ENCODE results near the gene SF3A2. TPM values are rescaled to one million over a fixed set of nuclear protein-coding genes. Genes with fewer than 3 reads are reported as not detected.

The SF3A2 gene
- total RNA-seq, 1 experiment from 2014 or later: 107 TPM

GRCh38 chr19:2255112-2255845, 18.7 kb downstream of the SF3A2 start:
- H3K4me3 ChIP-seq (ENCODE audit: insufficient read depth, low read depth, low read length): no peak overlapping the region
- peaks cover 14% of the 10 kb centered on the region for H3K27me3 ChIP-seq (ENCODE audit: control insufficient read depth, insufficient read depth, low read length)
- DNase-seq: no peak
- H3K36me3 ChIP-seq (replicated peaks; ENCODE audit: control insufficient read depth, insufficient read depth, low read length): no peaks in the 10 kb centered on the region

GRCh38 chr19:2255982-2256685, 19.5 kb downstream of the SF3A2 start, which contains the start of gene JSRP1:
Gene JSRP1, minus strand, starts transcription at chr19:2256417. Its CDS starts 1,103 bp downstream, at chr19:2255314.
- DNase-seq: peak; percentile 76
- H3K36me3 ChIP-seq (replicated peaks; ENCODE audit: control insufficient read depth, insufficient read depth, low read length): no peaks in the 10 kb centered on the region
- peaks cover 14% of the 10 kb centered on the region for H3K27me3 ChIP-seq (ENCODE audit: control insufficient read depth, insufficient read depth, low read length)
- H3K4me3 ChIP-seq (ENCODE audit: insufficient read depth, low read depth, low read length): no peak within 1 kb of the TSS

GRCh38 chr19:2259336-2259735, 22.7 kb downstream of the SF3A2 start:
- no peak overlapping the region for H3K4me3 ChIP-seq (ENCODE audit: insufficient read depth, low read depth, low read length)
- no peak for DNase-seq
- H3K27me3 ChIP-seq (ENCODE audit: control insufficient read depth, insufficient read depth, low read length): no peaks in the 10 kb centered on the region
- H3K36me3 ChIP-seq (replicated peaks; ENCODE audit: control insufficient read depth, insufficient read depth, low read length): no peaks in the 10 kb centered on the region

- DNase-seq: no peak
Observed at GRCh38 chr19:2260341-2260805, 23.7 kb downstream of the SF3A2 start.

GRCh38 chr19:2261438-2262172, 25.0 kb downstream of the SF3A2 start:
- no peaks in the 10 kb centered on the region for H3K27me3 ChIP-seq (ENCODE audit: control insufficient read depth, insufficient read depth, low read length)
- peak; percentile 83 for DNase-seq
- no peaks in the 10 kb centered on the region for H3K36me3 ChIP-seq (replicated peaks; ENCODE audit: control insufficient read depth, insufficient read depth, low read length)
- no peak overlapping the region for H3K4me3 ChIP-seq (ENCODE audit: insufficient read depth, low read depth, low read length)

More at GRCh38 chr19:2260341-2260805, 23.7 kb downstream of the SF3A2 start:
- Histone ChIP-seq H3K36me3 (replicated peaks; ENCODE audit: control insufficient read depth, insufficient read depth, low read length) (no peaks in the 10 kb centered on the region), H3K4me3 (ENCODE audit: insufficient read depth, low read depth, low read length) (no peak overlapping the region), H3K27me3 (ENCODE audit: control insufficient read depth, insufficient read depth, low read length) (no peaks in the 10 kb centered on the region)

GRCh38 chr19:2266183-2266993, 29.8 kb downstream of the SF3A2 start:
- Histone ChIP-seq H3K27me3 (ENCODE audit: control insufficient read depth, insufficient read depth, low read length) (no peaks in the 10 kb centered on the region), H3K36me3 (replicated peaks; ENCODE audit: control insufficient read depth, insufficient read depth, low read length) (0 out of 2 replicates have a peak, but pooled peaks cover under 1% of the 10 kb centered on the region), H3K4me3 (ENCODE audit: insufficient read depth, low read depth, low read length) (no peak overlapping the region)
- DNase-seq: no peak

- Histone ChIP-seq H3K27me3 (ENCODE audit: control insufficient read depth, insufficient read depth, low read length) (no peaks in the 10 kb centered on the region), H3K4me3 (ENCODE audit: insufficient read depth, low read depth, low read length) (peak overlapping the region; percentile 59; the same call in 1 of the 2 replicates), H3K36me3 (replicated peaks; ENCODE audit: control insufficient read depth, insufficient read depth, low read length) (peaks cover 7% of the 10 kb centered on the region)
- DNase-seq: no peak
Observed at GRCh38 chr19:2268480-2268830, 31.8 kb downstream of the SF3A2 start.

- H3K36me3 ChIP-seq (replicated peaks; ENCODE audit: control insufficient read depth, insufficient read depth, low read length): peaks cover 7% of the 10 kb centered on the region
- no peaks in the 10 kb centered on the region for H3K27me3 ChIP-seq (ENCODE audit: control insufficient read depth, insufficient read depth, low read length)
- H3K4me3 ChIP-seq (ENCODE audit: insufficient read depth, low read depth, low read length): peak overlapping the region; percentile 59
- DNase-seq: no peak
Observed at GRCh38 chr19:2268861-2269243, 32.2 kb downstream of the SF3A2 start.

GRCh38 chr19:2269244-2270156, 32.9 kb downstream of the SF3A2 start:
- Histone ChIP-seq H3K36me3 (replicated peaks; ENCODE audit: control insufficient read depth, insufficient read depth, low read length) (peaks cover 9% of the 10 kb centered on the region), H3K4me3 (ENCODE audit: insufficient read depth, low read depth, low read length) (peak overlapping the region; percentile 100), H3K27me3 (ENCODE audit: control insufficient read depth, insufficient read depth, low read length) (no peaks in the 10 kb centered on the region)
- DNase-seq: peak; percentile 100

GRCh38 chr19:2270157-2270422, 33.5 kb downstream of the SF3A2 start:
- Histone ChIP-seq H3K36me3 (replicated peaks; ENCODE audit: control insufficient read depth, insufficient read depth, low read length) (peaks cover 9% of the 10 kb centered on the region), H3K4me3 (ENCODE audit: insufficient read depth, low read depth, low read length) (peak overlapping the region; percentile 100), H3K27me3 (ENCODE audit: control insufficient read depth, insufficient read depth, low read length) (no peaks in the 10 kb centered on the region)
- peak; percentile 83 for DNase-seq

GRCh38 chr19:2270423-2271233, 34.0 kb downstream of the SF3A2 start:
- H3K4me3 ChIP-seq (ENCODE audit: insufficient read depth, low read depth, low read length): peak overlapping the region; percentile 100
- no peaks in the 10 kb centered on the region for H3K27me3 ChIP-seq (ENCODE audit: control insufficient read depth, insufficient read depth, low read length)
- peak; percentile 91 for DNase-seq
- peaks cover 9% of the 10 kb centered on the region for H3K36me3 ChIP-seq (replicated peaks; ENCODE audit: control insufficient read depth, insufficient read depth, low read length)

GRCh38 chr19:2271234-2272103, 34.8 kb downstream of the SF3A2 start:
- H3K4me3 ChIP-seq (ENCODE audit: insufficient read depth, low read depth, low read length): peak overlapping the region; percentile 100
- H3K27me3 ChIP-seq (ENCODE audit: control insufficient read depth, insufficient read depth, low read length): no peaks in the 10 kb centered on the region
- DNase-seq: peak; percentile 82
- peaks cover 9% of the 10 kb centered on the region for H3K36me3 ChIP-seq (replicated peaks; ENCODE audit: control insufficient read depth, insufficient read depth, low read length)
